Cardiac muscle cell (in vitro differentiated cells and primary cell): ENCODE data around the gene HMX2. TPM values are rescaled to one million over a fixed set of nuclear protein-coding genes. Genes with fewer than 3 reads are reported as not detected.
"Not testable (repeated sequence)": the region's sequence is repeated elsewhere in the genome, so short reads cannot be mapped to it uniquely, and the experiment has no call there.

Source experiments
- DNase-seq, 2 donors: peaks; one replicate each; pipeline versions ENCODE4 v3.0.0 to v3.0.0-alpha.2; 2010 to 2017; ENCODE audit warnings: low read depth in 1 of 2, low spot score in 1 of 2
- H3K27ac ChIP-seq: fragments of 200-600 bp; sonication (generic); 2 replicates; pipeline ENCODE4 v1.5.1; 2016
- H3K27me3 ChIP-seq: fragments of 200-600 bp; sonication (generic); 2 replicates; pipeline ENCODE4 v1.6.0; 2016; ENCODE audit warnings: control low read depth
- H3K36me3 ChIP-seq: fragments of 200-600 bp; sonication (generic); 2 replicates; pipeline ENCODE4 v1.5.1; 2016; ENCODE audit warnings: control low read depth
- H3K4me1 ChIP-seq: fragments of 200-600 bp; sonication (generic); 2 replicates; pipeline ENCODE4 v1.8.1; 2017; ENCODE audit warnings: low read depth, mild to moderate bottlenecking, mixed run types
- H3K4me3 ChIP-seq: fragments of 200-600 bp; sonication (generic); 2 replicates; pipeline ENCODE4 v1.5.1; 2016; ENCODE audit warnings: mild to moderate bottlenecking
- H3K9me3 ChIP-seq: fragments of 200-600 bp; sonication (generic); 2 replicates; pipeline ENCODE4 v1.5.1; 2017; ENCODE audit warnings: low read depth, mild to moderate bottlenecking, control low read depth
- CTCF ChIP-seq: IDR thresholded peaks from 2 replicates; pipeline ENCODE4 v1.5.1; 2012; ENCODE audit warnings: low read depth, mild to moderate bottlenecking, low read length
- polyA plus RNA-seq: library from polyadenylated mRNA; unstranded; fragments of >200 nt; fragmentation: Nextera tagmentation; extraction: Ambion mirVana; gene quantifications from 2 replicates; pipeline ENCODE4 v1.2.1, GENCODE V29; 2016
- total RNA-seq: library from RNA; depleted of rRNA; stranded (reverse); fragments of >200 nt; gene quantifications from 2 replicates; pipeline ENCODE4 v1.2.3, GENCODE V29; 2016

The HMX2 gene
- total and polyA plus RNA-seq, 2 experiments from 2014 or later = not detected

- H3K36me3 ChIP-seq = peaks cover 30% of the 10 kb centered on the region
- DNase-seq = no peak
- TF ChIP-seq CTCF = no peak
Observed at GRCh38 chr10:123166618-123167017, 18.7 kb downstream of the HMX2 start.

GRCh38 chr10:123170961-123171360, 23.0 kb downstream of the HMX2 start:
- Histone ChIP-seq H3K27ac (no peak overlapping the region), H3K4me3 (no peak overlapping the region), H3K4me1 (no peaks in the 10 kb centered on the region), H3K9me3 (no peaks in the 10 kb centered on the region), H3K36me3 (peaks cover 6% of the 10 kb centered on the region), H3K27me3 (no peaks in the 10 kb centered on the region)
- TF ChIP-seq CTCF = no peak
- DNase-seq = no peak

More at GRCh38 chr10:123166618-123167017, 18.7 kb downstream of the HMX2 start:
- Histone ChIP-seq H3K4me1 (no peaks in the 10 kb centered on the region), H3K27ac (no peak overlapping the region), H3K9me3 (no peaks in the 10 kb centered on the region), H3K4me3 (no peak overlapping the region), H3K27me3 (no peaks in the 10 kb centered on the region)

GRCh38 chr10:123171616-123172015, 23.7 kb downstream of the HMX2 start:
- H3K4me3 ChIP-seq, DNase-seq, H3K4me1 ChIP-seq, H3K27me3 ChIP-seq, H3K36me3 ChIP-seq, H3K27ac ChIP-seq, H3K9me3 ChIP-seq: not testable (repeated sequence)

- H3K36me3 ChIP-seq = no peaks in the 10 kb centered on the region
- H3K27me3 ChIP-seq = no peaks in the 10 kb centered on the region
- H3K4me1 ChIP-seq = no peaks in the 10 kb centered on the region
- no peak for DNase-seq
- no peak for TF ChIP-seq CTCF
- no peaks in the 10 kb centered on the region for H3K9me3 ChIP-seq
- no peak overlapping the region for H3K4me3 ChIP-seq
- peak overlapping the region; percentile 39 for H3K27ac ChIP-seq
Observed at GRCh38 chr10:123175389-123176387, 27.8 kb downstream of the HMX2 start.

GRCh38 chr10:123178390-123178789, 30.5 kb downstream of the HMX2 start:
- H3K9me3 ChIP-seq, DNase-seq, H3K27ac ChIP-seq, H3K4me3 ChIP-seq, H3K36me3 ChIP-seq, H3K27me3 ChIP-seq, H3K4me1 ChIP-seq: not testable (repeated sequence)

GRCh38 chr10:123180101-123181090, 32.5 kb downstream of the HMX2 start:
- Histone ChIP-seq H3K36me3 (no peaks in the 10 kb centered on the region), H3K9me3 (no peaks in the 10 kb centered on the region), H3K4me1 (no peaks in the 10 kb centered on the region), H3K27me3 (no peaks in the 10 kb centered on the region), H3K27ac (no peak overlapping the region), H3K4me3 (no peak overlapping the region)
- DNase-seq = no peak
- no peak for TF ChIP-seq CTCF
